Activated CD4-positive, alpha-beta memory T cell treated with anti-CD3 and anti-CD28 coated beads, Interleukin-2, amount 10 ng/mL, durations not matched to agents 7 days and 5 days (primary cell): ENCODE results near the gene LRRC2. TPM values are rescaled to one million over a fixed set of nuclear protein-coding genes. Genes with fewer than 3 reads are reported as not detected.
A peak's percentile ranks its signal among the peaks of the same experiment; 100 is the strongest.

ENCODE experiments used
- CTCF ChIA-PET: fragments of 350-600 bp; sonication (Branson Sonifier 250); formaldehyde crosslinking; loops from one replicate; lab custom pipeline; 2021; ENCODE audit warnings: antibody characterized with exemption, inconsistent platforms; lab: Charles Lee
- POLR2A ChIA-PET: fragments of 350-600 bp; sonication (Branson Sonifier 250); formaldehyde crosslinking; loops from one replicate; lab custom pipeline; 2021; ENCODE audit warnings: antibody characterized with exemption; lab: Charles Lee
- DNase-seq: peaks from one replicate; pipeline ENCODE4 v3.0.0-alpha.2; 2020
- H3K27ac Mint-ChIP-seq: one replicate; pipeline ENCODE4 v1.8.0; 2021; ENCODE audit warnings: mild to moderate bottlenecking, mixed read lengths
- H3K27me3 Mint-ChIP-seq: one replicate; pipeline ENCODE4 v1.8.0; 2021; ENCODE audit warnings: mixed read lengths
- H3K36me3 Mint-ChIP-seq: one replicate; pipeline ENCODE4 v1.8.0; 2021; ENCODE audit warnings: low read depth, mixed read lengths
- H3K4me1 Mint-ChIP-seq: one replicate; pipeline ENCODE4 v1.8.0; 2021; ENCODE audit warnings: mixed read lengths
- H3K4me3 Mint-ChIP-seq: one replicate; pipeline ENCODE4 v1.8.0; 2021; ENCODE audit warnings: mild to moderate bottlenecking, mixed read lengths
- H3K9me3 Mint-ChIP-seq: one replicate; pipeline ENCODE4 v1.8.0; 2021; ENCODE audit warnings: mixed read lengths
- total RNA-seq, 2 experiments: library from RNA; stranded (reverse); gene quantifications; one replicate each; pipeline ENCODE4 v1.2.3, GENCODE V29; 2021

Gene LRRC2, protein sequence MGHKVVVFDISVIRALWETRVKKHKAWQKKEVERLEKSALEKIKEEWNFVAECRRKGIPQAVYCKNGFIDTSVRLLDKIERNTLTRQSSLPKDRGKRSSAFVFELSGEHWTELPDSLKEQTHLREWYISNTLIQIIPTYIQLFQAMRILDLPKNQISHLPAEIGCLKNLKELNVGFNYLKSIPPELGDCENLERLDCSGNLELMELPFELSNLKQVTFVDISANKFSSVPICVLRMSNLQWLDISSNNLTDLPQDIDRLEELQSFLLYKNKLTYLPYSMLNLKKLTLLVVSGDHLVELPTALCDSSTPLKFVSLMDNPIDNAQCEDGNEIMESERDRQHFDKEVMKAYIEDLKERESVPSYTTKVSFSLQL
- total RNA-seq, result under 1 TPM; 0.35 to 0.43 TPM

DNA sequence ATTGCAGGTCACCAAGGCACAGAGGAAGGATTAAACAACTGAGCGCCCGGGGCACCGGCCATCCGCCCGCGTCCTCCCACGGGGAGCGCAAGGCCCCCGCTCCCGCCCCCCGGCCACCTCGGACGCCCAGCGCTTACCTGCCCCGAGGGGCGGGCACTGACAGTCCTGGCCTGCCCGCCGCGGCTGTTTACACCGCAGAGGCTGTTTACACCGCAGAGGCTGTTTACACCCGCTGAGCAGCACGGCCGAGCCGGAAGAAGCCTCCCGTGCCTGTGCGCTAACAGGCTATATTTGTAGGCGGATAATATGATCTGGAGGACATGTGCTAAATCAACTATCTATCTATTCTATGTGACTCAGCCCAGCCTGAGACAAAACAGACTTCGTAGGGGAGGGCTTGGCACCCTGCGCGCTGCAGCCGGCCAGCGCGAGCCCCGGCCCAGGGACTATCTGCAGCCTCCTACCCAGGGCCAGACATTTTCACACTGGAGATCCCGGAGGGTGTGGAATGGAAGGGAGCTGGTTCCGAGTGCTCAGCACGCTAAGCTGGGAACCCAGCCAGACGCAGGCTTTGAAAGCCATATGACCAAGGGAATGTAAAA, at the start of gene LRRC2:
Gene LRRC2 (minus strand): TSS at position 263 of the 602 bp plus-strand sequence. CDS start 14,711 bp downstream, outside the sequence.
- H3K36me3 Mint-ChIP-seq, result no peaks in the 10 kb centered on the region
- H3K4me3 Mint-ChIP-seq, result peak within 1 kb of the TSS; percentile 65
- peak; percentile 62 for DNase-seq
- ChIA-PET CTCF (interaction anchor here (1.2 to 2.5 kb wide), 2 partner anchors 8 kb away, joined by 3 to 5 read pairs; no protein-coding TSS in a partner anchor), POLR2A (no interaction called here)
- peaks cover 15% of the 10 kb centered on the region for H3K4me1 Mint-ChIP-seq
- peaks cover 52% of the 10 kb centered on the region for H3K27me3 Mint-ChIP-seq
- H3K27ac Mint-ChIP-seq, result no peak within 1 kb of the TSS
- peaks cover 6% of the 10 kb centered on the region for H3K9me3 Mint-ChIP-seq

DNA sequence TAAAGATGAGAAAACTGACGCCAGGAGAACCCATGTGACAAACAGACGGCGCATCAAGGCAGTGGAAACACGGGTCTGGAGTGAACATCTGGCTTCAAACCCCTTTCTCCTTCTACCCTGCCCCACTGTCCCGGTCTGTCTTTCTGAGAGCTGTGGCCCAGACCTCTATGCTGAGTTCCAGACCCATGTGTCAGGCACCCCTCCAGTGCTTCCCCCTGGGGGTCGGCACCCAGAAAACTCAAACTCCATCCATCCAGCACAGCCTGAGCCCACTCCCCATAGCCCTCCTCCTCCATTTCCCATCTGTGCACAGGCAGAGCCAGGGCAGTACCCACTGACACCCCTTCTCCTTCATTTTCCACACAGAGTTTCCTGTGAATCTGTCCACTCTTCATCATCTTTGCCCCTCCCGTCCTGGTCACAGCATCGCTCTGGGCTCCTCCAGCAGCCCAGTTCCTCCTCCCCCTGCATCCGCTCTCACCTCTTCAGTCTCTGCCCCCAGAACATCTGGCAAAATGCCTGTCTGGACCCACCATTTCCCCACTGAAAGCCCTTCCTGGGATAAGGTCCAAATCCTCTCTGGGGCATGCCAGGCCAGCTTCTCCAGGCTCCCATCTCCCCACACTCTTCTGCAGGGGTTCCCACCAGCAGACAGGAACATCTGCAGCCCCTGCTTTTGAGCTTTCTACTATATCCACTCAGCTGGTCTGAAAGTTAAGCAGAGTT, 49.1 kb upstream of the LRRC2 start:
- CTCF ChIA-PET, result interaction anchor here (1.1 to 1.4 kb wide), 3 partner anchors 14 to 126 kb away, joined by 3 to 5 read pairs (median 5); no protein-coding TSS in a partner anchor
- Mint-ChIP-seq H3K27me3 (peaks cover 43% of the 10 kb centered on the region), H3K27ac (no peak overlapping the region), H3K4me1 (no peaks in the 10 kb centered on the region), H3K9me3 (no peaks in the 10 kb centered on the region), H3K36me3 (no peaks in the 10 kb centered on the region), H3K4me3 (no peak overlapping the region)
- POLR2A ChIA-PET, result no interaction called here
- DNase-seq, result no peak

DNA sequence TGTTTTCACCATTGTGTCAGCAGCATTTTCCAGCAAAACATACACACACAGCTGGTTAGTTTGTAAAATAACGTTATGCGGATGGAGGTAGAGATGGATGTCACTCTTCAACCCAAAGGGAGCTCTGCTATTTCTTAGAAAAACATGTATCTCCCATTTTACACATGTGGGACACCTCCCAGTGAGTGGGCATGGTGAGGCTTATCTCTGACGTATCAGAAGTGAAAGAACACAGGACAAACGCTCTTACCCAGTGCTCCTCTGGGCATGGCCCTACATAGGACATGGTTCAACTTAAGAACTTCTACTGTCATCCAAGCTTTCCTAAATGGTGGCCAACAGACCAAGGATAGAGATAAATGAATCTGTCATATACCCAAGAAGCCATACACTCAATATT, 48.3 kb upstream of the LRRC2 start:
- Mint-ChIP-seq H3K9me3 (no peaks in the 10 kb centered on the region), H3K36me3 (no peaks in the 10 kb centered on the region), H3K4me3 (no peak overlapping the region), H3K4me1 (no peaks in the 10 kb centered on the region), H3K27ac (no peak overlapping the region), H3K27me3 (peaks cover 41% of the 10 kb centered on the region)
- no peak for DNase-seq
- ChIA-PET CTCF (interaction anchor here (1.4 kb wide), 1 partner anchor 15 kb away, joined by 5 read pairs; no protein-coding TSS in a partner anchor), POLR2A (no interaction called here)

DNA sequence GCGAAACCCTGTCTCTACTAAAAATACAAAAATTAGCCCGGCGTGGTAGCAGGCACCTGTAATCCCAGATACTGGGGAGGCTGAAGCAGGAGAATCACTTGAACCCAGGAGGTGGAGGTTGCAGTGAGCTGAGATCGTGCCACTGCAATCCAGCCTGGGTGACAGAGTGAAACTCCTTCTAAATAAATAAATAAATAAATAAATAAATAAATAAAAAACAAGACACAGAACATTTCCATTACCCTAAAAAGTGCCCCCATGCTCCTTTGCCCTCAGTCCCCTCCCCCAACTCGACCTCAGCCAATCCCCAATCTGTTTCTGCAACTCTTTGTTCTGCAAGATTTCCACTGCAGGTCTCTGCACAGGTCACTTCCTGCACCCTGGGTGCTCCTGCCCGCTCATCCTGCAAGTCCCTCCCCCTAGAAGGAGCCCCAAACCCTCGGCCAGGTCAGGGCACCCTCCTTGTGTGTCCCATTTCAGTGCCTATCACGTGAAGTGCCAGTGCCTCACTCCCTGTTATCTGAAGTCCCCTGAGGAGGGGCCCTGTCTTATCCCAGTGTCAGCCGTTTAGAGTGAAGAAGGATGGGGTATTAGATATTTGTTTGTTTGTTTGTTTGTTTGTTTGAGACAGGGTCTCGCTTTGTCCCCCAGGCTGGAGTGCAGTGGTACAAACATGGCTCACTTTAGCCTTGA, 47.4 kb upstream of the LRRC2 start:
- ChIA-PET CTCF (interaction anchor here (2.1 kb wide), 1 partner anchor 16 kb away, joined by 7 read pairs; no protein-coding TSS in a partner anchor), POLR2A (no interaction called here)
- no peak for DNase-seq
- Mint-ChIP-seq H3K36me3 (no peaks in the 10 kb centered on the region), H3K4me3 (no peak overlapping the region), H3K27ac (no peak overlapping the region), H3K27me3 (peaks cover 34% of the 10 kb centered on the region), H3K4me1 (no peaks in the 10 kb centered on the region), H3K9me3 (no peaks in the 10 kb centered on the region)

DNA sequence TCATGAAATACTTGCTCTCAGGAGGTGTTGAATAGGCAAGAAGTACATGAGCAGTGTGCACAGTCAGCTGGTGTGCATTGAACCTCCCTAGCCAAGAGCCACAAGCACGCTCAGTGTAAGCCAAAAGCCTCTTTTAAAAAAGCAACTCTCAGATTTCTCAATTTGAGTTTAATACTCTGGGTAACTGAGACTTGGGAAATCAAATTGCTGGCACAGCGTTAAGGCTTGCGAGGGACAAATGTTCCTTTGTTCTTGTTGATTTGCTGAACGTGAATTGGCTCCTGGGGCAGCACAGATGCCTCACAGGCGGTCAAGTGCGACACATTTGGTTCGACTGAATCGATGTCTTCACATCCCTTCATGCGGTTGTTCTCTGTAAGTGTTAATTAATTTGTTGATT, 46.2 kb upstream of the LRRC2 start, which contains the start of gene FAM240A:
Gene FAM240A (plus strand): TSS at position 202 of the 400 bp plus-strand sequence. CDS start 159 bp downstream, at position 361.
- no peak within 1 kb of the TSS for H3K27ac Mint-ChIP-seq
- no peak within 1 kb of the TSS for H3K4me3 Mint-ChIP-seq
- H3K36me3 Mint-ChIP-seq, result no peaks in the 10 kb centered on the region
- no peaks in the 10 kb centered on the region for H3K4me1 Mint-ChIP-seq
- no peaks in the 10 kb centered on the region for H3K9me3 Mint-ChIP-seq
- CTCF ChIA-PET, result interaction anchor here (0.6 to 2.1 kb wide), 3 partner anchors 17 to 124 kb away, joined by 3 to 7 read pairs (median 3); no protein-coding TSS in a partner anchor
- POLR2A ChIA-PET, result no interaction called here
- peaks cover 34% of the 10 kb centered on the region for H3K27me3 Mint-ChIP-seq
- DNase-seq, result no peak

DNA sequence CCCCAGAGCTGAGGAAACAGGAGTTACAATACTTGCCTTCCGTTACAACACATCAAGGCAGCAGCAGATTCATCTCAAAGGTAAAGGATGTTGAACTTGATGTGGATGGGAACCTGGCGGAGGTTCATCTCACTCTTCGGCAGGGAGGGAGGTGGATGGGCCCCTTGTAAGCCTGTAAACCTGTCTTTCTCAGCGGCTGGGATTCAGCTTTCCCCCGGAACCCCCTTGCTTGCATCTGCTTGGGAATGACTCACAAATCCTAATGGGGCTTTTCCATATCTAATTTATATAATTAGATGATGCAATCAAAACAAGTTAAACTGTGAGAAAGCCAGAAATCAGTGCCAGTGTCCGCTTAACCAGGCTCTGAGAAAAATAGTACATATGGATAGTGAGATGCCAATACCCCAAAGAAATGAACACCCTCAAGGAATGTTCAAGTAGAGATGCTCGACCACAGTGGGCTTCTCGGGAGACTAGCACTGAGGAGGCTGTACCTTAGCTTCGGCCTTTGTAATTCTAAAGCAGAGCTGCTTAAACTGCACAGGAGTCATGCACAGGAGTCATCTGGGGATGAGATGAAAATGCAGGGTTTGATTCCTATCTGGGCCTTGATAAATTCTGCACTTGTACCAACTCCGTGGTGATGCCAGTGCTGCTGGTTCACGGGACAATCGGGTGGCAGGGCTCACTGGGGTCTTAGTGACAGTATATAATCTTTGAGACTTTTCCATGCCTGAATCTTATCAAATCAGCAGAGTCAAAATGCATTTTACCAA, 44.0 kb upstream of the LRRC2 start:
- ChIA-PET POLR2A (no interaction called here), CTCF (interaction anchor here (2.2 kb wide), 1 partner anchor 20 kb away, joined by 7 read pairs; no protein-coding TSS in a partner anchor)
- Mint-ChIP-seq H3K27ac (no peak overlapping the region), H3K4me1 (no peaks in the 10 kb centered on the region), H3K9me3 (no peaks in the 10 kb centered on the region), H3K27me3 (peaks cover 19% of the 10 kb centered on the region), H3K36me3 (no peaks in the 10 kb centered on the region), H3K4me3 (no peak overlapping the region)
- DNase-seq, result no peak

DNA sequence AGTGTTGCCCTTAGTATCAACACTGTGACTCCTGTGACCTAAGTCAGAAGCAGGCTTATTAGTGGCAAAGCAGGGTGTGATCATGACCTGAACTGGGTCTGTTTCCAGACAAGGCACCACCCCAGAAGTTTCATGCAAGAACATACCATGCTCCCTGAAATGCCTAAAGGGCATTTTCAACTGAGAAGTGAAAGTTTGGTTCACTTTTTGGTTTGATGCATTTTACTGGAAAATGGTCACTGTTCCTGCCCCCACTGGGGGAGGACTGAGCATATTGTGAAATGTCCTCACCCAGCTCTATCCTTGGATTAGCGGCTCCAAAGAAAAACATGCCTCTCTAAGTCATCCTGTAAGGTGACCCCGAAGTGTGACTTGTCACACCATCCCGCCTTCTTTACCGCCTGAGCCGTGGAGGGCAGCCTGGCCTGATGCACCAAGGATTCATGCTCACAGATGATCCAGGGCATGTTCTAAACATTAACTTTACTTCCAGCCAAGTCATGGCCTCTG, 43.2 kb upstream of the LRRC2 start:
- H3K9me3 Mint-ChIP-seq, result no peaks in the 10 kb centered on the region
- ChIA-PET CTCF (interaction anchor here (2.2 kb wide), 1 partner anchor 21 kb away, joined by 7 read pairs; no protein-coding TSS in a partner anchor), POLR2A (no interaction called here)
- DNase-seq, result no peak
- no peaks in the 10 kb centered on the region for H3K4me1 Mint-ChIP-seq
- H3K27ac Mint-ChIP-seq, result no peak overlapping the region
- no peak overlapping the region for H3K4me3 Mint-ChIP-seq
- H3K27me3 Mint-ChIP-seq, result peaks cover 16% of the 10 kb centered on the region
- no peaks in the 10 kb centered on the region for H3K36me3 Mint-ChIP-seq

DNA sequence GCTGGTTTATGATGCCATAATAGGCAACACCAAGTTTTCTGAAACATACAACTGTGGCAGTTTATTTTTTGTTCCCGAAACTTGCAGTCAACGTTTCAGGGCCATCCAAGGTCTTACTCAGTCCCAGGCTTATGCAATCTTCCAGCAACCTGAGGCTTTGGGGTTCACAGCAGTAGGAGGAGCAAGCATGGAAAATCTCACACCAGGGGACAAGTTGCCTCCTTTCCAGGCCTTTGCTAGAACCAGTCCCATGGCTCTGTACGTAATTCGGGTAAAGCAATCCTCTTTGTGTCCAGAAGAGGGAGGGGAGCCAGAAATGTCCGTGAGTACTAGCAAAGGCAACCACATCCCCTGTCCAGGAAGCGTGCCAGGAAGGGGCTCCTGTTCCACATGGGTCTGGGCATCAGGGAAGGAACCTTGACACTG, 41.5 kb upstream of the LRRC2 start:
- Mint-ChIP-seq H3K4me1 (peaks cover 9% of the 10 kb centered on the region), H3K4me3 (no peak overlapping the region), H3K9me3 (no peaks in the 10 kb centered on the region), H3K27ac (no peak overlapping the region), H3K27me3 (peaks cover 11% of the 10 kb centered on the region), H3K36me3 (no peaks in the 10 kb centered on the region)
- ChIA-PET CTCF (interaction anchor here (0.8 kb wide), 1 partner anchor 119 kb away, joined by 3 read pairs; no protein-coding TSS in a partner anchor), POLR2A (no interaction called here)
- DNase-seq, result no peak

DNA sequence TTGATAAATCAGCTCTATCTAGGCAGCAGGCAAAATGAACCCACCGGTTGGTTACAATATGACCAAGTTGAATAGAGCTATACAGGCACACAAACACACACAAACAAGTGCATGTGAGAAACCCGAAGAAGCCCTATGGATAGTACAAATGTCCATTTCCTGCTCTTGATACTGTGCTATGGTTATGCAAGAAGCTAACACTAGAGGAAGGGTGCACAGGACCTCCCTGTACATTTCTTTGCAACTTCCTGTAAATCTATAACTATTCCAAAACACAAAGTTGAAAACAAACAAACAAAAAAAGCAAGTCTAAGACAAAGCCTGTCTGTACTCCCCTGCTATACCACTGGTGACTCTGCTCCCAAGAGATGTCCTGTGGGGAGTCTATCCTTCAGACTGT, 38.0 kb upstream of the LRRC2 start:
- POLR2A ChIA-PET, result no interaction called here
- Mint-ChIP-seq H3K36me3 (no peaks in the 10 kb centered on the region), H3K4me3 (no peak overlapping the region), H3K4me1 (peaks cover 16% of the 10 kb centered on the region), H3K9me3 (no peaks in the 10 kb centered on the region), H3K27me3 (peaks cover 2% of the 10 kb centered on the region), H3K27ac (no peak overlapping the region)
- DNase-seq, result no peak
- CTCF ChIA-PET, result interaction anchor here (1.1 to 1.7 kb wide), 2 partner anchors 115 to 116 kb away, joined by 4 to 8 read pairs; no protein-coding TSS in a partner anchor

DNA sequence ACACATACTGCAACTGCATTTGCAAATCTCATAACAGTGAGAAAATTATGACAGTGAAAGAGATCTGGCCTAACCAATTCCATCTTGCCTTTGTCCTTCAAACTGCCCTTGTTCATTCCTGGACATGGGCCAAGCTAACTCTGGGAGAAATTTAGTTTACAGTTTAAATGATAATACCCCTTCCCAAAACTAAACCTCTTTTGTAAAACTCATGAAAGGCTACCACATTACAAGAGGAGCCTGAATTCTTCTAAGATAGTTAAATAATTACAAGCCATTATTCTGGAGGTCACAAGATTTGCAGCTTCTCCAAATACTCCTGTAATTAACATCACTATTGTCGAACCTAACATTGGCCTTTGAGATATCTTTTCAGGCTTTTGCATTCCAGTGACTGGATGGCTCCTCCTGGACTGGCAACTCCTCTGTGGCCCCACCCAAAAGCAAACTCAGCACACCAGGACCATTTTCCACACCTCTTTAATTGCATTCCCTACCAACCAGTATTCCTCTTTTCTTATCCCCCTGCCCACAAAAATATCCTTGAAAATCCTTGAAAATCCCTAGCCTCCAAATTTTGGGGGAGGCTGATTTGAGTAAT, 37.4 kb upstream of the LRRC2 start:
- Mint-ChIP-seq H3K9me3 (no peaks in the 10 kb centered on the region), H3K36me3 (no peaks in the 10 kb centered on the region), H3K27ac (no peak overlapping the region), H3K4me1 (peaks cover 16% of the 10 kb centered on the region), H3K4me3 (no peak overlapping the region), H3K27me3 (peaks cover 2% of the 10 kb centered on the region)
- ChIA-PET POLR2A (no interaction called here), CTCF (interaction anchor here (1.0 to 1.1 kb wide), 2 partner anchors 26 to 115 kb away, joined by 4 to 5 read pairs; no protein-coding TSS in a partner anchor)
- no peak for DNase-seq

DNA sequence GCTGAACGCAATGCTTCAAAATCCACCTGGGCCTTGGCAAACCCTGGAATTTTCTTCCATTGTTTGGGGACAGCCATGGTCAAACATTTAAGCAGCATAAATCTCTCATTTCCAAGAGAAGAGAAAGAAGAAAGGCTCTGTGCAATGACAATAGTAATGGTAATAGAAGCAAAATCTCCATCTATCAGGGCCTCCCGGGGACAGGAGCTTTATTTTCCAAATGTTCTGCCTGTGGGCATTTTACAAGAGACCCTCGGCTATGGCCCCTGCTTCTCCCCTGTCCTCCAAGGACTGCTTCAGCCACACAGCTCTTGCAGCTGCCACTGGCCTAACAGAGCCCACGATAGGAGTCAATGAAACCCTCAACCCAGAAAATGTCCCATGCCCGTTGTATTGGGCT, 33.5 kb upstream of the LRRC2 start:
- Mint-ChIP-seq H3K4me1 (peaks cover 16% of the 10 kb centered on the region), H3K9me3 (no peaks in the 10 kb centered on the region), H3K27me3 (no peaks in the 10 kb centered on the region), H3K4me3 (no peak overlapping the region), H3K27ac (no peak overlapping the region), H3K36me3 (no peaks in the 10 kb centered on the region)
- ChIA-PET POLR2A (no interaction called here), CTCF (interaction anchor here (0.6 to 1.3 kb wide), 5 partner anchors 16 to 111 kb away, joined by 3 to 4 read pairs (median 3); no protein-coding TSS in a partner anchor)
- no peak for DNase-seq
